Measurements from ENCODE around the gene MRPL42. TPM values are rescaled to one million over a fixed set of nuclear protein-coding genes. Genes with fewer than 3 reads are reported as not detected.
"Not testable (repeated sequence)": the region's sequence is repeated elsewhere in the genome, so short reads cannot be mapped to it uniquely, and the experiment has no call there.

MRPL42 gene
- total RNA-seq, 4 donors from 2014 or later, result 36.0 to 47.0 (median 38.4) TPM

DNA sequence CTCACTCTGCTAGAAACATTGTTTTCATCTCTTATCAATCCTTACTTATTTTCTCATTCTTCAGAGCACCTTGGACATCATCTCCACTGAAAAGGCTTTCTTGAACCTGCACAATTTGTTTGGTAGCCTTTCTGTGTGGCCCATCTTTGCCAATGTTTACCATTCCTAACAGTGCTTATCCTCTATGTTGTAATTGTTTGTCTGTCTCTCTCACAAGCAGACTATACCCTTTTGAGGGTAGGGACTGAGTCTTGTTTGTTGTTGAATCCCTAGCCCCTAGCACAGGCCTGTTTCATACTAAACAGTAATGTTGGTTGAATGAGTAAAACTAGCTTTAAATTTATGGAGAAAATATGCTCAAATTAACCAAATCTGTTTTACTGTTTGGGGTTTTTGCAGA is 9.2 kb downstream of the MRPL42 start:
- TF ChIP-seq, protein P1, sequence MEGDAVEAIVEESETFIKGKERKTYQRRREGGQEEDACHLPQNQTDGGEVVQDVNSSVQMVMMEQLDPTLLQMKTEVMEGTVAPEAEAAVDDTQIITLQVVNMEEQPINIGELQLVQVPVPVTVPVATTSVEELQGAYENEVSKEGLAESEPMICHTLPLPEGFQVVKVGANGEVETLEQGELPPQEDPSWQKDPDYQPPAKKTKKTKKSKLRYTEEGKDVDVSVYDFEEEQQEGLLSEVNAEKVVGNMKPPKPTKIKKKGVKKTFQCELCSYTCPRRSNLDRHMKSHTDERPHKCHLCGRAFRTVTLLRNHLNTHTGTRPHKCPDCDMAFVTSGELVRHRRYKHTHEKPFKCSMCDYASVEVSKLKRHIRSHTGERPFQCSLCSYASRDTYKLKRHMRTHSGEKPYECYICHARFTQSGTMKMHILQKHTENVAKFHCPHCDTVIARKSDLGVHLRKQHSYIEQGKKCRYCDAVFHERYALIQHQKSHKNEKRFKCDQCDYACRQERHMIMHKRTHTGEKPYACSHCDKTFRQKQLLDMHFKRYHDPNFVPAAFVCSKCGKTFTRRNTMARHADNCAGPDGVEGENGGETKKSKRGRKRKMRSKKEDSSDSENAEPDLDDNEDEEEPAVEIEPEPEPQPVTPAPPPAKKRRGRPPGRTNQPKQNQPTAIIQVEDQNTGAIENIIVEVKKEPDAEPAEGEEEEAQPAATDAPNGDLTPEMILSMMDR (IDR thresholded peaks at IDR 0.05), result no peak
- DNase-seq (ENCODE audit: low spot score) (no peak), ATAC-seq (ENCODE audit: low FRiP score) (no peak)

DNA sequence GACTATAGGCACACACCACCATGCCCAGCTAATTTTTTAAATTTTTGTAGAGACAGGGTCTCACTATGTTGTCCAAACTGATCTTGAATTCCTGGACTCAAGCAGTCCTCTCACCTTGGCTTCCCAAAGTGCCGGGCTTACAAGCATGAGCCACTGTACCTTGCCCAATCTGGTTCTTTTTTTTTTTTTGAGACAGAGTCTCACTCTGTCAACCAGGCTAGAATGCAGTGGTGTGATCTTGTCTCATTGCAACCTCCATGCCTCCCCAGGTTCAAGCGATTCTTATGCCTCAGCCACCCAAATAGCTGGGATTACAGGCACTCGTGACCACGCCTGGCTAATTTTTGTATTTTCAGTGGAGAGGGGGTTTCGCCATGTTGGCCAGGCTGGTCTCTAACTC is 15.4 kb downstream of the MRPL42 start:
- ATAC-seq (ENCODE audit: low FRiP score) (no peak), DNase-seq (ENCODE audit: low spot score) (no peak)
- TF ChIP-seq, protein P1 (IDR thresholded peaks at IDR 0.05), result no peak

DNA sequence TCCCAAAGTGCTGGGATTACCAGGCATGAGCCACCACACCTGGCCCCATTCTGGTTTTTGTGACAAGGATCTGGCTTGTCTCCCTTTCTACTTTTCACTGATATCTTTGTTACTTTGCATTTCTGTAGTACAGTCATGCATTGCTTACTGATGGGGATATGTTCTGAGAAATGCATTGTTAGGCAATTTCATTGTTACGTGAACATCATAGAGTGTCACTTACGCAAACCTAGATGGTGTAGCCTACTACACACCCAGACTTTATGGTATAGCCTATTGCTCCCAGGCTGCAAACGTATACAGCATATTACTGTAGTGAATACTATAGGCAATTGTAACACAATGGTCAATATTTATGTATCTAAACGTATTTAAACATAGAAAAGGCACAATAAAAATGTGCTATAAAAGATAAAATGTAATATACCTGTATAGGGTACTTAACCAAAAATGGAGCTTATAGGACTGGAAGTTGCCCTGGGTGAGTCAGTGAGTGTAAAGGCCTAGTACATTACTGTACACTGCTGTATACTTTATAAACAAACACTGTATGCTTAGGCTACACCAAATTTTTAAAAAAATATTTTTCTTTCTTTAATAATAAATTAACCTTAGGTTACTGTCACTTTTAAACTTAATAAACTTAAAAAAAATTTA is 16.0 kb downstream of the MRPL42 start:
- DNase-seq (ENCODE audit: low spot score), result no peak
- TF ChIP-seq, protein P1 (IDR thresholded peaks at IDR 0.05), result no peak

DNA sequence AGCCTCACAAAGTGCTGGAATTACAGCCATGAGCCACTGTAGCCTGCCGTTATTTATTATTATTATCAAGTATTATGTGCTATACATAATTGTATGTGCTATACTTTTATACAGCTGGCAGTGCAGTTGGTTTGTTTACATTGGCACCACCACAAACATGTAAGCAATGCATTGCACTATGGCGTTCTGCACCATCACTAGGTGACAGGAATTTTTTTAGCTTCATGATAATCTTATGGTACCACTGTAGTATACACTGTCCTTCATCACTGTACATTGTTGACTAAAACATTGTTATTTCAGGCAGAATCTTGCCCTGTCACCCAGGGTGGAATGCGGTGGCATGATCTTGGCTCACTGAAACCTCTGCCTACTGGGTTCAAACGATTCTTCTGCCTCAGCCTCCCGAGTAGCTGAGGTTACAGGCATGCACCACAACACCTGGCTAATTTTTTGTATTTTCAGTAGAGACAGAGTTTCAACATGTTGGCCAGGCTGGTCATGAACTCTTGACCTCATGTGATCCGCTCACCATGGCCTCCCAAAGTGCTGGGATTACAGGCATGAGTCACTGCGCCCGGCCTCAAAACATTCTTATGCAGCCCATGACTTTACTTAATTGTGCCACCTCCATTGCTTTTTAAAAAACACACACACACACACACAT is 17.1 kb downstream of the MRPL42 start:
- no peak for DNase-seq (ENCODE audit: low spot score)
- TF ChIP-seq, protein P1 (IDR thresholded peaks at IDR 0.05), result no peak
- no peak for ATAC-seq (ENCODE audit: low FRiP score)

More for the DNA sequence above, 16.0 kb downstream of the MRPL42 start:
- ATAC-seq (ENCODE audit: low FRiP score), result no peak

DNA sequence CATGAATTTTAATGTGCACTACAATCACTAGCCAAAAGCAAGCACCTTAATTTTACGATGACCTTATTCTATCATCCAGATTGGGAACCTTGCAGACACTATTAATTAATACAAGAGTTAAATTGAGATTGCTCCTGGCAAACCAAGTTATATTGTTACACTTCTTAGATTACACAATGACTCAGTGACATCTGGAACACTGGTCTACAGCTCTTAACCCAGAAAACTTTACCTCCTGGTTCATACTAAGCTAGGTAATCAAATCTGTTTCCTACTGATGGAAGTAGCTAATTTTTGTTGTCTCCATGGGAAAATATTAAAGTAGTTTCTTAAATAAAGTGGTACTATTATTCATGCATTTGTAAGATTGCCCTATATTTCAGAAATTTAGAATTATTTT is 25.5 kb downstream of the MRPL42 start:
- not testable (repeated sequence) for ATAC-seq (ENCODE audit: low FRiP score); DNase-seq (ENCODE audit: low spot score)

DNA sequence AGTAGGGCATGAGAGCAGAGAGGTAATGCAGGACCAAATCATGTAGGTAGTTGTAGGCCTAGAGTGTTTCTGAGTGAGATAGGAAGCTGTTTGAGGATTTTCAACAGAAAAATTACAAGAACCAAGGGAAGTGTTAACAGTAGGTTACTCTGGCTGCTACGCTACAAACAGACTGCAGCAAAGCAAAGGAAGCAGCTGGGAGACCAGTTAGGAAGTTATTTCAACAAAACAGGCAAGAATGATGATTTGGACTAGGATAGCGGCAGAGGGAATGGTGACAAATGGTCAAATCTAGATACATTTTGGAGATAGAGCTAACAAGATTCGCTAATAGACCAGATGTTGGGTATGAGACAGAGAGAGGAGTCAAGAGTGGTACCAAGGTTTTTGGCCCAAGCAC is 26.8 kb downstream of the MRPL42 start:
- TF ChIP-seq, protein P1 (IDR thresholded peaks at IDR 0.05), result no peak
- no peak for DNase-seq (ENCODE audit: low spot score)
- no peak for ATAC-seq (ENCODE audit: low FRiP score)

DNA sequence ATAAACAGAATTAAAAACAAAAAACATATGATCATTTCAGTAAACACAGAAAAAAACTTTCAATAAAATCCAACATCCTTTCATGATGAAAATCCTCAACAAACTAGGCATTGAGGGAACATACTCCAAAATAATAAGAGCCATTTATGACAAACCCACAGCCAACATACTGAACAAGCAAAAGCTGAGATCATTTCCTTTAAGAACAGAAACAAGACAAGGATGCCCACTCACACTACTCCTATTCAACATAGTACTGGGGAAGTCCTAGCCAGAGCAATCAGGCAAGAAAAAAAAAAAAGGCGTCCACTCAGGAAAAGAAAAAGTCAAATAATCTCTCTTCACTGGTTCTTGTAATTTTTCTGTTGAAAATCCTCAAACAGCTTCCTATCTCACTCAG is 30.1 kb downstream of the MRPL42 start:
- ATAC-seq (ENCODE audit: low FRiP score) (no peak), DNase-seq (ENCODE audit: low spot score) (no peak)
- TF ChIP-seq, protein P1 (IDR thresholded peaks at IDR 0.05), result no peak

DNA sequence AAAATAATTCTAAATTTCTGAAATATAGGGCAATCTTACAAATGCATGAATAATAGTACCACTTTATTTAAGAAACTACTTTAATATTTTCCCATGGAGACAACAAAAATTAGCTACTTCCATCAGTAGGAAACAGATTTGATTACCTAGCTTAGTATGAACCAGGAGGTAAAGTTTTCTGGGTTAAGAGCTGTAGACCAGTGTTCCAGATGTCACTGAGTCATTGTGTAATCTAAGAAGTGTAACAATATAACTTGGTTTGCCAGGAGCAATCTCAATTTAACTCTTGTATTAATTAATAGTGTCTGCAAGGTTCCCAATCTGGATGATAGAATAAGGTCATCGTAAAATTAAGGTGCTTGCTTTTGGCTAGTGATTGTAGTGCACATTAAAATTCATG is 31.5 kb downstream of the MRPL42 start:
- not testable (repeated sequence) for ATAC-seq (ENCODE audit: low FRiP score); DNase-seq (ENCODE audit: low spot score)
